ENCODE results near the gene SUPT3H. TPM values are rescaled to one million over a fixed set of nuclear protein-coding genes. Genes with fewer than 3 reads are reported as not detected.

Gene SUPT3H
- total RNA-seq (2022): 12.7 and 14.4 TPM in 2 replicates
- Bru-seq, nascent RNA: percentile 68 among the genes with signal in this experiment
- percentile 56 among the genes with signal in this experiment for BruChase-seq, experiment 1, labeled RNA remaining after a 6-hour chase
- percentile 66 among the genes with signal in this experiment for BruChase-seq, experiment 2, labeled RNA remaining after a 2-hour chase
- long read RNA-seq, partial matches to known transcripts: 4 of 6 reads
- long read RNA-seq, other reads (novel, unspliced or antisense): 2 of 6 reads

DNA sequence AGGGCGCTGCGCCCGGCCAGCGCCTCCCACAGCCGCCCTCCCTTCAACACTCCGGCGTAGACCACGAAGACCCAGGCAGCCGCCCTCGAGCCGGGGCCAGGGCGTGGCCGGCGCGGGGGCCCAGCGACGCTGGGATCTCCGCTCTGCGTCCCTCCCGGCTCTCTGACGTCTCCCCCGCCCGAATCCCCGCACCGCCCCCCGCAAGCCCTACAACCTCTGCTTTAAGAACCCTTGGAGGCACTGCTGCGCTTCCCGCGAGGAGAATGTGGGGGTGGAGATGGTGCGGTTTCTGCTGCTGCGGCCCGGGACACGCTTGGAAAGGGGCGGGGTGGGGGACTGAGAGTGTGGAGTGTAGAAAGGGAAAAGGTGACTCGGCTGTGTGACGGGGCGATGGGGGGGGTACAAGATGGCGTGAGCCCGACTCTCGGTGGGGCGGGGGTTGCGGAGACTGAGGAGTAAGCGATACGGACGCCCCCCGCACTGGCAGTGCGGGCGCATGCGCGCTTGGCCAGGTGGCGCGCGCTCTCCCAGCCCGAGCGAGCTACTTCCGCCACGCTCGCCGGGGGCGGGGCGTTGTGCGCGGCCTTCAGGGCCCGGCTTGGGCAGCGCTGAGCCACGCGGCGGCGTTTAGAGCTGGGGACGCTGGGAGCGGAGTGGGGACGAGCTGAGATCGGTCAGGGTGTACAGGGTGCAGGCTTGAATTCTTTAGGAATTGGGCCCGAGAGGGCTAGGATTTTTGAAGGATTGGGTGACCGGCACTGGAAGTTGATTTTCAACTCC lies at the start of gene SUPT3H:
Gene SUPT3H (minus strand): TSS at position 381 of the 780 bp plus-strand sequence.
- Mint-ChIP-seq H3K4me3 (ENCODE audit: unreplicated experiment) (peak within 1 kb of the TSS; percentile 98), H3K9me3 (ENCODE audit: unreplicated experiment) (no peaks in the 10 kb centered on the region), H3K36me3 (ENCODE audit: insufficient read depth, unreplicated experiment) (no peaks in the 10 kb centered on the region), H3K4me1 (ENCODE audit: insufficient read depth, unreplicated experiment) (peaks cover 24% of the 10 kb centered on the region), H3K27me3 (ENCODE audit: insufficient read depth, unreplicated experiment) (no peaks in the 10 kb centered on the region), H3K27ac (ENCODE audit: low read depth, unreplicated experiment) (peak within 1 kb of the TSS; percentile 98)
- intact Hi-C loops (cut with micrococcal nuclease): loop anchor here (1.0 to 10.0 kb wide), 3 partner anchors 303 to 722 kb away; no protein-coding TSS in a partner anchor
- BruUV-seq (replicated peaks): no TSS peak
- DNase-seq (ENCODE audit: unreplicated experiment): peak; percentile 91
- ChIA-PET CTCF (interaction anchor here (0.6 to 2.2 kb wide), 12 partner anchors 10 to 1119 kb away, joined by 3 to 12 read pairs (median 3); no protein-coding TSS in a partner anchor), POLR2A (interaction anchor here (0.5 to 2.2 kb wide), 21 partner anchors 9 to 909 kb away, joined by 3 to 15 read pairs (median 3); no protein-coding TSS in a partner anchor)
- TF ChIP-seq, protein P1, sequence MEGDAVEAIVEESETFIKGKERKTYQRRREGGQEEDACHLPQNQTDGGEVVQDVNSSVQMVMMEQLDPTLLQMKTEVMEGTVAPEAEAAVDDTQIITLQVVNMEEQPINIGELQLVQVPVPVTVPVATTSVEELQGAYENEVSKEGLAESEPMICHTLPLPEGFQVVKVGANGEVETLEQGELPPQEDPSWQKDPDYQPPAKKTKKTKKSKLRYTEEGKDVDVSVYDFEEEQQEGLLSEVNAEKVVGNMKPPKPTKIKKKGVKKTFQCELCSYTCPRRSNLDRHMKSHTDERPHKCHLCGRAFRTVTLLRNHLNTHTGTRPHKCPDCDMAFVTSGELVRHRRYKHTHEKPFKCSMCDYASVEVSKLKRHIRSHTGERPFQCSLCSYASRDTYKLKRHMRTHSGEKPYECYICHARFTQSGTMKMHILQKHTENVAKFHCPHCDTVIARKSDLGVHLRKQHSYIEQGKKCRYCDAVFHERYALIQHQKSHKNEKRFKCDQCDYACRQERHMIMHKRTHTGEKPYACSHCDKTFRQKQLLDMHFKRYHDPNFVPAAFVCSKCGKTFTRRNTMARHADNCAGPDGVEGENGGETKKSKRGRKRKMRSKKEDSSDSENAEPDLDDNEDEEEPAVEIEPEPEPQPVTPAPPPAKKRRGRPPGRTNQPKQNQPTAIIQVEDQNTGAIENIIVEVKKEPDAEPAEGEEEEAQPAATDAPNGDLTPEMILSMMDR (IDR thresholded peaks at IDR 0.05; ENCODE audit: unreplicated experiment): no peak

- intact Hi-C loops (cut with micrococcal nuclease): no loop called here
- no TSS peak for BruUV-seq (replicated peaks)
- H3K4me1 Mint-ChIP-seq (ENCODE audit: insufficient read depth, unreplicated experiment): peaks cover 8% of the 10 kb centered on the region
- no peak for DNase-seq (ENCODE audit: unreplicated experiment)
- H3K36me3 Mint-ChIP-seq (ENCODE audit: insufficient read depth, unreplicated experiment): no peaks in the 10 kb centered on the region
- CTCF ChIA-PET: interaction anchor here (0.7 to 2.1 kb wide), 3 partner anchors 142 to 495 kb away, joined by 3 to 8 read pairs (median 5); no protein-coding TSS in a partner anchor
- no peaks in the 10 kb centered on the region for H3K9me3 Mint-ChIP-seq (ENCODE audit: unreplicated experiment)
- TF ChIP-seq, protein P1 (IDR thresholded peaks at IDR 0.05; ENCODE audit: unreplicated experiment): no peak
- H3K4me3 Mint-ChIP-seq (ENCODE audit: unreplicated experiment): no peak overlapping the region
- no peak overlapping the region for H3K27ac Mint-ChIP-seq (ENCODE audit: low read depth, unreplicated experiment)
- no peaks in the 10 kb centered on the region for H3K27me3 Mint-ChIP-seq (ENCODE audit: insufficient read depth, unreplicated experiment)
- POLR2A ChIA-PET: interaction anchor here (1.2 to 2.5 kb wide), 2 partner anchors 11 to 18 kb away, joined by 3 to 12 read pairs; no protein-coding TSS in a partner anchor
Measured at GRCh38 chr6:45426251-45426650, 48.5 kb upstream of the SUPT3H start.

- CTCF ChIA-PET: interaction anchor here (0.7 to 1.3 kb wide), 3 partner anchors 18 to 794 kb away, joined by 3 to 5 read pairs (median 4); no protein-coding TSS in a partner anchor
- POLR2A ChIA-PET: interaction anchor here (1.0 to 2.5 kb wide), 2 partner anchors 10 to 13 kb away, joined by 3 to 12 read pairs; no protein-coding TSS in a partner anchor
- peak overlapping the region; percentile 23 for H3K4me3 Mint-ChIP-seq (ENCODE audit: unreplicated experiment)
- DNase-seq (ENCODE audit: unreplicated experiment): no peak
- TF ChIP-seq, protein P1 (IDR thresholded peaks at IDR 0.05; ENCODE audit: unreplicated experiment): no peak
- no peaks in the 10 kb centered on the region for H3K36me3 Mint-ChIP-seq (ENCODE audit: insufficient read depth, unreplicated experiment)
- no peaks in the 10 kb centered on the region for H3K9me3 Mint-ChIP-seq (ENCODE audit: unreplicated experiment)
- BruUV-seq (replicated peaks): no TSS peak
- H3K27me3 Mint-ChIP-seq (ENCODE audit: insufficient read depth, unreplicated experiment): no peaks in the 10 kb centered on the region
- intact Hi-C loops (cut with micrococcal nuclease): loop anchor here (5.0 kb wide), 1 partner anchor 932 kb away; no protein-coding TSS in a partner anchor
- H3K27ac Mint-ChIP-seq (ENCODE audit: low read depth, unreplicated experiment): peak overlapping the region; percentile 70
- H3K4me1 Mint-ChIP-seq (ENCODE audit: insufficient read depth, unreplicated experiment): peaks cover 17% of the 10 kb centered on the region
Measured at GRCh38 chr6:45424451-45424861, 46.7 kb upstream of the SUPT3H start.

Measured in MCF 10A (cell line).